Ovary (tissue), 9 donors: Measurements from ENCODE around the gene EHBP1. TPM values are rescaled to one million over a fixed set of nuclear protein-coding genes. Genes with fewer than 3 reads are reported as not detected.

Experiments
- DNase-seq, 5 donors: peaks; one replicate each; pipeline ENCODE4 v3.0.0-alpha.2; 2019 to 2020
- H3K27ac ChIP-seq, 2 donors: fragments of 200-600 bp; one replicate each; pipeline versions ENCODE4 v1.5.1 to v1.8.0; 2019 to 2022
- H3K27me3 ChIP-seq: fragments of 200-600 bp; one replicate; pipeline ENCODE4 v1.8.0; 2022
- H3K36me3 ChIP-seq: fragments of 200-600 bp; sonication (generic); one replicate; pipeline ENCODE4 v1.5.1; 2019
- H3K4me1 ChIP-seq: one replicate; pipeline ENCODE4 v1.8.1; 2013; ENCODE audit warnings: mild to moderate bottlenecking, moderate library complexity; ENCODE audit not compliant: insufficient read depth
- H3K4me3 ChIP-seq: fragments of 200-600 bp; sonication (generic); one replicate; pipeline ENCODE4 v1.5.1; 2017
- H3K9me3 ChIP-seq, 2 donors: fragments of 200-600 bp in 1 of 2; sonication (generic) in 1 of 2; one replicate each; pipeline versions ENCODE4 v1.5.1 to v1.8.1; 2013 to 2019; ENCODE audit warnings: mild to moderate bottlenecking in 1 of 2, moderate library complexity in 1 of 2
- EP300 ChIP-seq: sonication (generic); formaldehyde crosslinking; IDR thresholded peaks from one replicate; pipeline ENCODE4 v1.6.1; 2017; ENCODE audit warnings: antibody characterized with exemption
- POLR2A ChIP-seq: fragments of 450-650 bp; IDR thresholded peaks from one replicate; pipeline ENCODE4 v1.6.1; 2017; ENCODE audit warnings: antibody characterized with exemption, mild to moderate bottlenecking, moderate library complexity
- WGBS, 3 donors: extraction: QIAGEN DNeasy Blood & Tissue Kit in 1 of 3; methylation state at CpG; one replicate each; pipeline versions ENCODE4 v1.1.5 to v1.1.7; 2013 to 2017; 5-methylcytosine and 5-hydroxymethylcytosine counted together
- intact Hi-C, 4 donors: fragments of 100-400 bp; cut with DNase I; formaldehyde crosslinking; loops; one replicate each; pipeline versions ENCODE4 v1.11.0 to v1.15.1; 2022 to 2023
- polyA plus RNA-seq, 2 donors: library from polyadenylated mRNA; stranded (reverse); fragments of 200-250 nt in 1 of 2; fragments of 350-450 nt in 1 of 2; fragmentation: Illumina TruSeq in 1 of 2; extraction: RNeasy Lipid Tissue Mini Kit (QIAGEN cat#74804) in 1 of 2; gene quantifications; one replicate each; pipeline ENCODE4 v1.2.3, GENCODE V29; 2013 to 2014
- total RNA-seq, 7 donors: library from RNA; depleted of rRNA in 2 of 7; stranded (reverse); fragments of >200 nt in 2 of 7; fragmentation: NEBNext Ultra II Directional in 3 of 7; extraction: Animal tissue kit (Norgen Biotek cat#: 25700) in 3 of 7; gene quantifications; one replicate each; pipeline versions ENCODE4 v1.1.0 to v1.2.4, GENCODE V29; 2016 to 2023
- TF ChIP-seq, protein P1 (sequence below), 3 donors: fragments of 450-650 bp in 2 of 3; fragments of 200-600 bp in 1 of 3; IDR thresholded peaks; one replicate each; pipeline versions ENCODE4 v1.5.1 to v1.8.0; 2016 to 2022; ENCODE audit warnings: antibody characterized with exemption in 3 of 3, mild to moderate bottlenecking in 1 of 3
- donor health status: DM: no; HTN: no; CAD: no; lungs with moderate emphysema.
- donor health status: DM: no; HTN: no; CAD: no.
- donor health status: Bipolar disorder and iron deficiency.
- donor health status: DM: yes; HTN: yes; CAD: no.
- donor health status: DM: no; HTN: no; CAD: no.
- donor health status: DM: yes; HTN: yes; CAD: no.

Gene EHBP1
- total and polyA plus RNA-seq, 9 donors: 56.3 to 185 (median 117) TPM

DNA sequence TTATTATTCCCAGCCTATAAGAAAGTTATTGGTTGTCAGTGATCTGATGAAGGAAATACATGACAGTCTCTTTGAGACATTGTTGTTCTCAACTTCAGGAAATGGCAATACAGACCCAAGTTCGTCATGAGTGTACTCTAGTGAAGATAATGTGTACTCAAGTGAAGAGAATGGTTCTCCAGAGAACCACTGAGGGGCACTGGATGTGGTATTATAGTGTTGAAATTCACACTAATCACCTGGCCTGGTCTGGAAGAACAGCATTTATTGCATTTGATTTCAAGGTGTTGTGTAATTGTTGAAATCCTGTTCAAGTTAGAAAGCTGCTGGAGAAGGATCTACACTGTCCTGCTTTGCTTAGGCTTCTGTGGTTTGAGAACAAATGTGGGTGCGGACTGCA lies 321.7 kb downstream of the EHBP1 start:
- WGBS, 3 donors: 96 to 99% (median 98%) methylated on average over 2 of the region's 2 CpGs
- Histone ChIP-seq H3K9me3 (no peaks in the 10 kb centered on the region), H3K27me3 (no peaks in the 10 kb centered on the region), H3K27ac (no peak overlapping the region), H3K4me1 (no peaks in the 10 kb centered on the region), H3K4me3 (no peak overlapping the region), H3K36me3 (no peaks in the 10 kb centered on the region)
- no peak for DNase-seq
- intact Hi-C loops: no loop called here
- TF ChIP-seq POLR2A (no peak), EP300 (no peak)
- TF ChIP-seq, protein P1, sequence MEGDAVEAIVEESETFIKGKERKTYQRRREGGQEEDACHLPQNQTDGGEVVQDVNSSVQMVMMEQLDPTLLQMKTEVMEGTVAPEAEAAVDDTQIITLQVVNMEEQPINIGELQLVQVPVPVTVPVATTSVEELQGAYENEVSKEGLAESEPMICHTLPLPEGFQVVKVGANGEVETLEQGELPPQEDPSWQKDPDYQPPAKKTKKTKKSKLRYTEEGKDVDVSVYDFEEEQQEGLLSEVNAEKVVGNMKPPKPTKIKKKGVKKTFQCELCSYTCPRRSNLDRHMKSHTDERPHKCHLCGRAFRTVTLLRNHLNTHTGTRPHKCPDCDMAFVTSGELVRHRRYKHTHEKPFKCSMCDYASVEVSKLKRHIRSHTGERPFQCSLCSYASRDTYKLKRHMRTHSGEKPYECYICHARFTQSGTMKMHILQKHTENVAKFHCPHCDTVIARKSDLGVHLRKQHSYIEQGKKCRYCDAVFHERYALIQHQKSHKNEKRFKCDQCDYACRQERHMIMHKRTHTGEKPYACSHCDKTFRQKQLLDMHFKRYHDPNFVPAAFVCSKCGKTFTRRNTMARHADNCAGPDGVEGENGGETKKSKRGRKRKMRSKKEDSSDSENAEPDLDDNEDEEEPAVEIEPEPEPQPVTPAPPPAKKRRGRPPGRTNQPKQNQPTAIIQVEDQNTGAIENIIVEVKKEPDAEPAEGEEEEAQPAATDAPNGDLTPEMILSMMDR (IDR thresholded peaks at IDR 0.05): no peak

DNA sequence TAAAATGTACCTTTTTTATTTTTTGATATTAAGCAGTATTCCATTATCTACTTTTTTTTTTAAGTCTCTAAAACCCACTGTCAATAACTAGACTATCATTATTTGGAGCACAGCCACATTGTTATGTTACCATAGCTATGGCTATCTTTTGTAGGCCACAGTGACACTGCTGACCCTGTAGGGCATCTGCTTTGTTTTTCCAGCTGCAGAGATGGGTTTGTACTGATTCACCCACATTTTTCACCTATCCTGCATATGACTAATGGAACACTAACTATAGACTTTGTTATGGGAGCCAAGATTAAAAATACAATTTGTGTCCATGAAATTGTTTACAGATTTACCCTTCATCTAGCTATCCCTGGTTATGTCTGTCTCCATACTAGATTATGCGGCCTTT lies 323.5 kb downstream of the EHBP1 start:
- Histone ChIP-seq H3K4me1 (no peaks in the 10 kb centered on the region), H3K27me3 (no peaks in the 10 kb centered on the region), H3K4me3 (no peak overlapping the region), H3K9me3 (no peaks in the 10 kb centered on the region), H3K36me3 (no peaks in the 10 kb centered on the region), H3K27ac (no peak overlapping the region)
- intact Hi-C loops: no loop called here
- DNase-seq: no peak
- 84 to 98% (median 95%) methylated on average over 1 of the region's 1 CpG for WGBS, 3 donors
- TF ChIP-seq POLR2A: no peak
- TF ChIP-seq, protein P1 (IDR thresholded peaks at IDR 0.05): no peak
- TF ChIP-seq EP300: no peak

GRCh38 chr2:63034526-63034925 lies 329.0 kb downstream of the EHBP1 start:
- Histone ChIP-seq H3K27ac (no peak overlapping the region), H3K9me3 (no peaks in the 10 kb centered on the region), H3K36me3 (no peaks in the 10 kb centered on the region), H3K4me1 (no peaks in the 10 kb centered on the region), H3K4me3 (no peak overlapping the region), H3K27me3 (no peaks in the 10 kb centered on the region)
- no peak for DNase-seq
- 96 to 97% (median 96%) methylated on average over 4 of the region's 4 CpGs for WGBS, 3 donors
- TF ChIP-seq POLR2A (no peak), EP300 (no peak)
- TF ChIP-seq, protein P1 (IDR thresholded peaks at IDR 0.05): no peak
- intact Hi-C loops: no loop called here

DNA sequence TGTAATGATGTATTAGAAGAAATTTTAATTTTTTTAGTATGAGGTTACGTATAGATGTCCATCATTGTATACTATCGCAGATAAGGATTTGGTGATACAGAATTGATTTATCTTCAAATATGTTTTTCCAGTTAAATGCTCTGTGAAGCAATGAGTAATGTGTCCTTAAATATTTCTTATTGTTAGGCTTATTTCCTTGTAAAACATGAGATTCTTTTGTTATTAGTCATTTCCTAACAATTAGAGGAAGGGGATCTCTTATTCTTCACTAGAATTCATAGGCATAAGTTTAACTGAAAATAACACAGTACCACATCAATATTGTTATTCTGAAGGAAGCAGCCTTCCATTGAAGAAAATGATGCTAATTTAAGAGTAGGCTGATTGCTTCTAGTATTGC lies 329.7 kb downstream of the EHBP1 start:
- 95 to 98% (median 97%) methylated on average over 2 of the region's 2 CpGs for WGBS, 3 donors
- TF ChIP-seq EP300 (no peak), POLR2A (no peak)
- TF ChIP-seq, protein P1 (IDR thresholded peaks at IDR 0.05): no peak
- no peak overlapping the region for H3K4me3 ChIP-seq

More for the DNA sequence above, 329.7 kb downstream of the EHBP1 start:
- intact Hi-C loops: no loop called here
- no peak for DNase-seq
- Histone ChIP-seq H3K36me3 (no peaks in the 10 kb centered on the region), H3K27ac (no peak overlapping the region), H3K27me3 (no peaks in the 10 kb centered on the region), H3K4me1 (no peaks in the 10 kb centered on the region), H3K9me3 (no peaks in the 10 kb centered on the region)
